Suprapubic skin (tissue), 3 donors: Measurements from ENCODE around the gene PRKN.
A peak's percentile ranks its signal among the peaks of the same experiment; 100 is the strongest.

Experiments used
- CTCF ChIP-seq, 2 donors: fragments of 200-600 bp in 1 of 2; fragments of 450-650 bp in 1 of 2; sonication (generic) in 1 of 2; IDR thresholded peaks; one replicate each; pipeline ENCODE4 v1.5.1; 2016 to 2019; ENCODE audit warnings: antibody characterized with exemption in 2 of 2, mild to moderate bottlenecking in 1 of 2, moderate library complexity in 1 of 2
- POLR2A ChIP-seq, 2 donors: fragments of 450-650 bp; IDR thresholded peaks; one replicate each; pipeline ENCODE4 v1.6.1; 2017; ENCODE audit warnings: antibody characterized with exemption in 2 of 2, mild to moderate bottlenecking in 2 of 2, moderate library complexity in 2 of 2

GRCh38 chr6:161748535-161749416 is 978.8 kb downstream of the PRKN start:
- peak in 1 of 2 donors; percentile 10 for TF ChIP-seq CTCF (IDR thresholded peaks at IDR 0.05)
- TF ChIP-seq POLR2A (IDR thresholded peaks at IDR 0.05): no peak
